GM06990 (cell line): ENCODE data around the gene HELZ.

Source experiments
- DNase-seq: peaks from one replicate; pipeline ENCODE4 v3.0.0-alpha.2; 2011; ENCODE audit not compliant: insufficient read length; ENCODE audit errors: extremely low read depth
- H3K27me3 ChIP-seq: replicated peaks from 2 replicates; pipeline ENCODE4 v1.6.0; 2011; ENCODE audit warnings: low read length; ENCODE audit not compliant: control insufficient read depth, insufficient read depth
- H3K36me3 ChIP-seq: 2 replicates; pipeline ENCODE4 v1.5.1; 2011; ENCODE audit warnings: low read length; ENCODE audit not compliant: control insufficient read depth, insufficient read depth
- H3K4me3 ChIP-seq: replicated peaks from 2 replicates; pipeline ENCODE4 v1.5.1; 2011; ENCODE audit warnings: low read depth, mild to moderate bottlenecking, control low read depth, low read length
- CTCF ChIP-seq: IDR thresholded peaks from 2 replicates; pipeline ENCODE4 v1.5.1; 2011; ENCODE audit warnings: low read length, control low read depth, mild to moderate bottlenecking, inconsistent platforms; ENCODE audit not compliant: insufficient read depth, poor library complexity, severe bottlenecking

Gene HELZ

GRCh38 chr17:67085406-67085805 is 159.6 kb downstream of the HELZ start:
- H3K36me3 ChIP-seq = no peaks in the 10 kb centered on the region; the same call in 1 of the 2 replicates
- H3K4me3 ChIP-seq = no peak overlapping the region
- H3K27me3 ChIP-seq = no peaks in the 10 kb centered on the region
- DNase-seq = no peak
- no peak for TF ChIP-seq CTCF

- Histone ChIP-seq H3K4me3 (no peak overlapping the region), H3K36me3 (peaks cover 2% of the 10 kb centered on the region), H3K27me3 (no peaks in the 10 kb centered on the region)
- peak; percentile 48 for TF ChIP-seq CTCF
- DNase-seq = peak; percentile 53
Measured at GRCh38 chr17:67082107-67082506, 162.9 kb downstream of the HELZ start.

GRCh38 chr17:67080804-67081203 is 164.2 kb downstream of the HELZ start:
- Histone ChIP-seq H3K4me3 (no peak overlapping the region), H3K36me3 (peaks cover 2% of the 10 kb centered on the region), H3K27me3 (no peaks in the 10 kb centered on the region)
- no peak for DNase-seq
- no peak for TF ChIP-seq CTCF

GRCh38 chr17:67079491-67079890 is 165.5 kb downstream of the HELZ start:
- no peak for TF ChIP-seq CTCF
- H3K27me3 ChIP-seq = no peaks in the 10 kb centered on the region
- DNase-seq = no peak
- peaks cover 2% of the 10 kb centered on the region for H3K36me3 ChIP-seq
- H3K4me3 ChIP-seq = no peak overlapping the region

GRCh38 chr17:67078292-67078691 is 166.7 kb downstream of the HELZ start:
- no peak for DNase-seq
- Histone ChIP-seq H3K27me3 (no peaks in the 10 kb centered on the region), H3K36me3 (peaks cover 2% of the 10 kb centered on the region), H3K4me3 (no peak overlapping the region)
- no peak for TF ChIP-seq CTCF

- H3K27me3 ChIP-seq = no peaks in the 10 kb centered on the region
- no peak overlapping the region for H3K4me3 ChIP-seq
- H3K36me3 ChIP-seq = peaks cover 2% of the 10 kb centered on the region
- no peak for TF ChIP-seq CTCF
- no peak for DNase-seq
Measured at GRCh38 chr17:67076290-67076689, 168.7 kb downstream of the HELZ start.
